Nephron progenitor cell (in vitro differentiated cells): ENCODE measurements around the gene MACROH2A1.

Source experiments
- DNase-seq: peaks from one replicate; pipeline ENCODE4 v3.0.0; 2021
- H3K27ac Mint-ChIP-seq: 2 replicates; pipeline ENCODE4 v1.8.0; 2021; ENCODE audit warnings: mild to moderate bottlenecking, moderate library complexity, mixed read lengths
- H3K27me3 Mint-ChIP-seq: 2 replicates; pipeline ENCODE4 v1.8.0; 2021; ENCODE audit warnings: mild to moderate bottlenecking, low read depth, mixed read lengths; ENCODE audit not compliant: poor library complexity
- H3K36me3 Mint-ChIP-seq: 2 replicates; pipeline ENCODE4 v1.8.0; 2021; ENCODE audit warnings: low read depth, mixed read lengths
- H3K4me1 Mint-ChIP-seq: 2 replicates; pipeline ENCODE4 v1.8.0; 2021; ENCODE audit warnings: mixed read lengths
- H3K4me3 Mint-ChIP-seq: 2 replicates; pipeline ENCODE4 v1.8.0; 2021; ENCODE audit warnings: mild to moderate bottlenecking, moderate library complexity, mixed read lengths
- H3K9me3 Mint-ChIP-seq: 2 replicates; pipeline ENCODE4 v1.8.0; 2021; ENCODE audit warnings: mild to moderate bottlenecking, moderate library complexity, mixed read lengths
- CTCF ChIP-seq: fragments of 200-600 bp; sonication (generic); IDR thresholded peaks from 2 replicates; pipeline ENCODE4 v1.5.0; 2021; ENCODE audit warnings: antibody characterized with exemption

MACROH2A1 gene

GRCh38 chr5:135383803-135384495 is 15.1 kb downstream of the MACROH2A1 start:
- H3K27ac Mint-ChIP-seq = peak overlapping the region; percentile 73
- H3K27me3 Mint-ChIP-seq = no peaks in the 10 kb centered on the region
- DNase-seq = no peak
- H3K4me1 Mint-ChIP-seq = peaks cover 15% of the 10 kb centered on the region
- H3K36me3 Mint-ChIP-seq = peaks cover 87% of the 10 kb centered on the region
- no peaks in the 10 kb centered on the region for H3K9me3 Mint-ChIP-seq
- no peak for TF ChIP-seq CTCF
- no peak overlapping the region for H3K4me3 Mint-ChIP-seq

- peaks cover 78% of the 10 kb centered on the region for H3K36me3 Mint-ChIP-seq
- no peaks in the 10 kb centered on the region for H3K27me3 Mint-ChIP-seq
- no peak overlapping the region for H3K27ac Mint-ChIP-seq
- H3K4me3 Mint-ChIP-seq = no peak overlapping the region
- H3K4me1 Mint-ChIP-seq = peaks cover 24% of the 10 kb centered on the region
- no peak for TF ChIP-seq CTCF
- no peak for DNase-seq
- H3K9me3 Mint-ChIP-seq = no peaks in the 10 kb centered on the region
Measured at GRCh38 chr5:135382981-135383380, 16.1 kb downstream of the MACROH2A1 start.

DNA sequence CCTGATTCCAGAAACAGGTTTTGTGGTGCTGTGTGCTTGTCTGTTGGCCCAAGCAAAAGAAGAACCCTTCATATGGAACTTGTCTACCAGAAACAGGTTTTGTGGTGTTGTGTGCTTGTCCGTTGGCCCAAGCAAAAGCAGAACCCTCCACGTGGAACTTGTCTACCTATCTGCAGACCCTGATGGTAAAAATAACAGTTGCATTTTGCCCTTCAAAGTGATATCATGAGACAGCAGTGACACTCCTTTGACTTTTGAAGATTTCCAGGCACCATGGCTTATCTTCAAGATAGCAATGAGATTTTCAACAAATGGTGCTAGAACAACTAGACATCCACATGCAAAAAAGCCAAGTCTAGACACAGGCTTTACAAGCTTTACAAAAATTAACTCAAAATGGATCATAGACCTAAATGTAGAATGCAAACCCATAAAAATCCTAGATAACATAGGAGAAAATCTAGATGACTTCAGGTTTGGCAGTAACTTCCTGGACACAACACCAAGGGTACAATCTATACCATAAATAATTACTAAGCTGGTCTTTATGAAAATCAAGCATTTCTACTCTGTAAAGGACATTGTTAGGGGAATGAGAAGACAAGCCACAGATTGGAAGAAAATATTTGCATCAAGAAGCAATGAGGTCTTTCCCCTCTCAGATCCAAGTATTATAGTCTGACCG is 16.8 kb downstream of the MACROH2A1 start:
- peaks cover 27% of the 10 kb centered on the region for H3K4me1 Mint-ChIP-seq
- no peak for DNase-seq
- TF ChIP-seq CTCF = no peak
- no peaks in the 10 kb centered on the region for H3K27me3 Mint-ChIP-seq
- H3K27ac Mint-ChIP-seq = no peak overlapping the region
- H3K4me3 Mint-ChIP-seq = no peak overlapping the region
- H3K9me3 Mint-ChIP-seq = no peaks in the 10 kb centered on the region
- H3K36me3 Mint-ChIP-seq = peaks cover 70% of the 10 kb centered on the region

DNA sequence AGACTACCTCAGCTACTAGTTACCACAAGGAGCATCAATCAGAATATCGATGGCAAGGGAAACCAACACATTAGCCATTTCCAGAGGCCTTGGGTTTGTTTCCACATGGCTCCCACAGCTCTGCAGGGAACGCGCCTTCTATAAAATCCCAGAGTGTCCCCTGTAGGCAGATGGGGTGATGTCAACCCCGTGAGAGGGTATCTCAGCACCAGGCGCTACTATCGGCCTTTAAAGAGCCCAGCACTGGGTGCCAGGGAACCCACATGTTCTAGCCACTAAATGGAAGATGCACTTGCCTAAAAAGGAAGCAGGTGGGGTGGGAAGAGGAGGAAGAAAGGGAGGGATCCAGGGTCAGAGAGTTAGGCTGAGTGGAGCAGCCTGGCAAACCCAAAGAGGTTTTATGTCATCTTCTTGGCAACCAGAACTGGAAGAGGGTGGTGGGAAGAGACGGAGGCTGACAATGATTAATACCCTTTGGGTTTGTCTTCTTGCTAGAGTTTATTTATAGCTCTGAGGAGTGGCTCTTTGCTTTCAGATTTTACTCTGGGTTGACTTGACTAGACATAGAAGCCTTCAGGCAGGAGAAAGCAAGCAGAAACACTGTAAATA is 19.9 kb downstream of the MACROH2A1 start:
- DNase-seq = no peak
- Mint-ChIP-seq H3K27ac (peak overlapping the region; percentile 62), H3K4me1 (peaks cover 31% of the 10 kb centered on the region), H3K36me3 (peaks cover 66% of the 10 kb centered on the region), H3K27me3 (no peaks in the 10 kb centered on the region), H3K4me3 (no peak overlapping the region), H3K9me3 (no peaks in the 10 kb centered on the region)
- TF ChIP-seq CTCF = no peak

DNA sequence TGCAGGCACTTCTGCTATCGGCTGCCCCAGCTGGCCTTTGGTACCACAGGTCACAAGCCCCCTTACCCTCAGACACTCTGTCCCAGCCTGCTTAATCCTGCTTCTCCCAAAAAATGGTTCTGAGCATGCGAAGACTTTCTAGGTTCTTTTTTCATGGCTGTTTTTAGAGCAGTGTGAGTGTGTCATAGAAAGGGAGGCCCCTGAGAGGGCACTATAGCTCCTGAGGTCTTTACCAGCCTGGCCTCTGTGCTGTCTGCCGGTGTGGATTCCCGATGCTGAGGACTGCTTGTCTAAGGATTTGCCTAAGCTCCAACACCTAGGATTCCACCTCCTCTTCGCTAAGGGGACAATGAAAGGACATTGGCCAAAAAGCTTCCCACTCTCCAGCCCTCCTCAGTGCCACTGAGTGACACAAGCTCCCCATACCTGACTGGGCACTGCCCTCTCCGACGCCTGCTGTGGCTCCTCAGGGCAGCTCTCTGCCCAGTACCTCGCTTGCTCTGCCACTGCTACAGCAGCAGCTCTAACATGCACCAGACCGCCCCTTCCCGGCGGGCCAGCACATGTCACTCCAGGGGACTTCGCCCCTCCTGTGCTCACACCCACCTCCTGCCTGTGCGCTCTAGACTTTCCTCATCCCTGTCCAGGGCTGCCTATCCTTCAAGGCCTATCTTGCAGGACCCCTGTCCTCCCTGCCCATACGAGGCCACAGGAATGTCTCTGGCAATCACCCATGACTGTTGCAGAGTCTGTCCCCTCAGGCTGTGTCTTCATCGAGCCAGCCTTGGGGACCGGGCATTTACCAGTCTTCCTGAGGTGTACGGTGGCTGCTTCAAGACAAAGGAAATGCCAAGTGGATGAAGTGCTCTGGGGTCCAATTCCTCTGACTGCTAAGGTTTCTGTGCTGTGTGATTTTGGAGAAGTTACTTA is 21.0 kb downstream of the MACROH2A1 start:
- H3K36me3 Mint-ChIP-seq = peaks cover 60% of the 10 kb centered on the region
- no peak for TF ChIP-seq CTCF
- no peaks in the 10 kb centered on the region for H3K27me3 Mint-ChIP-seq
- H3K4me3 Mint-ChIP-seq = no peak overlapping the region
- no peak for DNase-seq
- peaks cover 31% of the 10 kb centered on the region for H3K4me1 Mint-ChIP-seq
- H3K9me3 Mint-ChIP-seq = no peaks in the 10 kb centered on the region
- peak overlapping the region; percentile 92 for H3K27ac Mint-ChIP-seq
